Measurements from ENCODE around the gene SNX21. TPM values are rescaled to one million over a fixed set of nuclear protein-coding genes. Genes with fewer than 3 reads are reported as not detected.
A peak's percentile ranks its signal among the peaks of the same experiment; 100 is the strongest.
"Not testable (repeated sequence)": the region's sequence is repeated elsewhere in the genome, so short reads cannot be mapped to it uniquely, and the experiment has no call there.

Gene SNX21
- total RNA-seq, 1 donor from 2014 or later = 67.3 TPM

- peak; percentile 71 for DNase-seq
Observed at GRCh38 chr20:45823949-45824835, 9.4 kb upstream of the SNX21 start.

DNA sequence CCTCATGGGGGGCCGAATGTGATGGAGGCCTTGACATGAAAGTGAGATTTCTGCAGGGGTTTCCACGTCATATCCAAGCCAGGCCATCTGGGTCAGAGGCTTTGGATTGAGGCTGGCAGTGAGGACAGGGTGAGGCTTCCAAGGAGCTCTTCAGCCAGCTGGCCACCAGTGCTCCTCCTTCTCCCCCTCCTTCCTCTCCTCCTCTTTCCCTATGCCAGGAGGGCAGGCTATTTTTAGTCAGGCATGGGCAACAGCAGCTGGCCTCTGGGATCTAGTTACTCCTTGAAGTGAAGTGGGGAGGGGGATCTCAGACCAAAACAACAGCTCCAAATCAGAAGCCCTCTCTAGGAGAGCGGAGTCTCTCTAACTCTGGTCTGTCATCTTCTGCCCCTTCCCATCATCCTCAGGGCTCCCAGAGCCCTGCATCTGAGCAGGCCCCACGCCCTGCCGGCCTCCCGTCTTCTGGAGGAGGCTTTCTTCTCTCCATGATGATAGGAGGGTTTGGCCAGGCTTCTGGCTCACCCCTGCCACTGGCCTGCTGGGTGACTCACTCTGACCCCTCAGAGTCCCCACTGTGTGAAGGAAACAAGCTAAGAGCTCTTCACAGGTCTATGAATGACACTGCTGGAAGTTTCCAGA is 7.1 kb upstream of the SNX21 start:
- peak; percentile 95 for DNase-seq

- peak; percentile 84 for DNase-seq
Observed at GRCh38 chr20:45827030-45827652, 6.5 kb upstream of the SNX21 start, which contains the start of gene TNNC2. TNNC2 (minus strand) TSS chr20:45827312; CDS start chr20:45827248, 64 bp downstream.

DNA sequence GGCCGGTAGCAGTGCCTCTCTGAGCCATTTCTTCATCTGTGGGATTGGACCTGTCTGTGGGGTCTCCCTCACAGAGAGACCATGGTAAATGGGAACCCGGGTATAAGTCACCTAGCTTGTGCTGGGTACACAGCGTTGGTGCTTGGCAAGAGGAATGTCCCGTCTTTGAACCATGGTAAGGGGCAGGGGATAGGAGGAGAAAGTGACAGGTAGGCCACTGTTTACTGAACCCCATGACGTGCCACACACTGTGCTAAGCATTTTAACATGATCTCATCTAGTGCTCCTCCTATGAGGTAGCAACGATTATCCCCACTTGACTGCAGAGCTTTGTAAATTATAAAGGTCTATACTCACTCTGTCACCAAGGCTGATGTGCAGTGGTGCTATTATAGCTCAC is 5.9 kb upstream of the SNX21 start:
- DNase-seq = no peak

- DNase-seq = peak; percentile 97
Observed at GRCh38 chr20:45828589-45828988, 5.0 kb upstream of the SNX21 start.

- not testable (repeated sequence) for DNase-seq
Observed at GRCh38 chr20:45829673-45830106, 3.9 kb upstream of the SNX21 start.

GRCh38 chr20:45832619-45833018 is 980 bp upstream of the SNX21 start:
- no peak for DNase-seq

- peak; percentile 88 for DNase-seq
Observed at GRCh38 chr20:45833883-45834796, 541 bp downstream of the SNX21 start.

- no peak for DNase-seq
Observed at GRCh38 chr20:45834797-45835161, 1.2 kb downstream of the SNX21 start.

DNA sequence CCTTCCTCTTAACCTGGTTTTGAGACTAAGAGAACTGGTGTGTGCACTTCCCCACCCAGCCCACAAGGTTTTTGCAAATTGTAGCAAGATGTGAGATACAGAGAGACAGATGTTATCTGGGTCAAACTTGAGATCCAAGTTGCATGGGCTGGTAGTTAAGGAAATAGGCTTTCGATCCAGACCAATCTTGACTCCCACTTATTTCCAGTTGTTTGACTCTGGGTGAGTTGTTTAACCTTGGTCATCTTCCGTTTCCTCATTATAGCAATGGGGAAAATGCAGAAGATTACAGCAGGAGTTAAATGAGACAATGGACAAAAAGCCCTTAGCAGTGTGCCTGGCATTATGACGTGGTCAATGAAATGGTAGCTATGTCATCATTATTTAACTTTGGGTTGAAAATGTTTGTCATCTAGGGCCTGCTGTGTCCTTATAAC is 1.7 kb downstream of the SNX21 start:
- no peak for DNase-seq

GRCh38 chr20:45835825-45836224 is 2.2 kb downstream of the SNX21 start:
- no peak for DNase-seq

GRCh38 chr20:45836841-45837240 is 3.2 kb downstream of the SNX21 start:
- DNase-seq = no peak

DNA sequence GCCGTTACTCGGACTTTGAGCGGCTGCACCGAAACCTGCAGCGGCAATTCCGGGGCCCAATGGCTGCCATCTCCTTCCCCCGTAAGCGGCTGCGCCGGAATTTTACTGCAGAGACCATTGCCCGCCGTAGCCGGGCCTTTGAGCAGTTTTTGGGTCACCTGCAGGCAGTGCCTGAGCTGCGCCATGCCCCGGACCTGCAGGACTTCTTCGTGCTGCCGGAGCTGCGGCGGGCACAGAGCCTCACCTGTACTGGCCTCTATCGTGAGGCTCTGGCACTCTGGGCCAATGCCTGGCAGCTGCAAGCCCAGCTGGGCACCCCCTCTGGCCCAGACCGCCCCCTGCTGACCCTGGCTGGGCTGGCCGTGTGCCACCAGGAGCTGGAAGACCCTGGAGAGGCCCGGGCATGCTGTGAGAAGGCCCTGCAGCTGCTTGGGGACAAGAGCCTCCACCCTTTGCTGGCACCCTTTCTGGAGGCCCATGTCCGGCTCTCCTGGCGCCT is 7.2 kb downstream of the SNX21 start:
- DNase-seq = peak; percentile 44

DNA sequence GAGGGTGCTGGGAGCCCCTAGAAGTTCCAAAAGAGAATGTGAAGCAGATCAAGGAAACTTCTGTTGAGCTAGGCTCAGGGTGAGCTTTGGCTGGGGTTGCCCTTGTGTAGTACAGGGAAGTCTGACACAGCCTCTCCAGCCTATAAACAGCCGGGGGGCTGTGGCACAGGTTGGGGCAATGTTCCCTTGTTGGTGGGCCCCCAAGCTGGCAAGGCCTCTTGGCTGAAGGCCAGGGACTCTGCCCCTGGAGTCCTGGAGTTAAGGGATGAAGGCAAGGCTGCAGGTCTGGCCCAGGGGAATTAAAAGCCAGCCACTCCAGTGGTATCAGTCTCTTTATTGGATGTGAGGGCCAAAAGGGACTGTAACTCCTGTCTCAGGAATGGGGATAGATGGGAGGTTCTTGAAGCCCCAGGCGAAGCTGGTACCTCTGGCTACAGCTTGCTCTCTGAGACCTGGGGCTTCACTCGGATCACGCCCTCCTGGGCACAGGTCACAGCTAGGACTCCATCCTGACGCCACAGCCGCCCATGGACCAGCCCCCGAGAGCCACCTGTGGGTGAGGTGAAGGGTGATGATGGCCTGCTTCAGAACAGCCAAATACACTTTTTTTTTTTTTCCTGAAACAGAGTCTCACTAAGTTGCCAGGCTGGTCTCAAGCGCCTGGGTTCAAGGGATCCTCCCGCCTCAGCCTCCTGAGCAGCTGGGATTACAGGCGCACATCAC is 8.0 kb downstream of the SNX21 start:
- no peak for DNase-seq

DNA sequence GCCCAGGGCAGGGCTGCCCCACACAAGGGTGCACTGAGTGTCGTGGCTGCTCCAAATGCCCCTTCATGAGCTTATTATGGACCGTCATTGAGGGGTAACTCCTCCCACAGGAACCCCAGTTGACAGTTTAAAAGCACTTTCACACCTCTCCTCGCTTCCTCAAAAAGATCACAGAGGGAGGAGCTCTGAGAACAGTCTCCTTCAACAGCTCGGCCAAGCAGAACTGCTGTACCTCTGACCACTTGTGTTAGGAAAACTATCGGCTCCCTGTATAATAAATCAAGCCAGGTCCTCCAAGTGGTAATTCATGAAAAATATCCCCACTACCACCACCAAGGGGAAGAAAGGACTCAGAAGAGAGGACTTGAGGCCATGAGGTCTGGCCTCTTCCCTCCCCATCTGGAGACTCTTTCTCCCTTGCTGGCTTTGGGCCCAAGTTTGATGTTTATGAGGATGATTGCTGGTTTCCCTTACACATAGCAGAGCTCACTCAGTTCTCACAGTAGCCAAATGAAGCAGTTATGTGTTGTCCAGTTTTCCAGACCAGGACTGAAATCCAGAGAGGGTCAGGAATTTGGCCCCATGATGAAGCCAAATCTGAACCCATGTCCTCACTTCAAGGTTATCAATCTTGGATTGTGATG is 8.7 kb downstream of the SNX21 start:
- DNase-seq = no peak

DNA sequence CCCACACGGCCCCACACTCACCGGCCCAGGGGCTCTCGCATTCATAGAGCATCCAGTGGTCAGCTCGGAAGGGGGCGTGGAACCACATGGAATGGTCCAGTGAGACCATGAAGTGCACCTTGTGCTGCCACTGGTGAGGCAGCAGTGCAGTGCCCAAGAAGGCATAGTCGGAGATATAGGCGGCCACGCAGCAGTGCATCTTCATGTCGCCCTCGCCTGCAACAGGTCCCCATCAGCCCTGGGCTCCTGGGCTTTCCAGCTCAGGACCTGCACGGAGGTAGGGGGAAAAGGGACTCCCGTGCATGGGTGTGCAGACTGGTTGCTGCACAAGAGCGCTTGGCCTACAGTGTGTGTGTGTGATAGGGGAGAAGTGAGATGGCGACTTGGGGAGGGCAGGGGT is 9.9 kb downstream of the SNX21 start:
- DNase-seq = no peak

DNA sequence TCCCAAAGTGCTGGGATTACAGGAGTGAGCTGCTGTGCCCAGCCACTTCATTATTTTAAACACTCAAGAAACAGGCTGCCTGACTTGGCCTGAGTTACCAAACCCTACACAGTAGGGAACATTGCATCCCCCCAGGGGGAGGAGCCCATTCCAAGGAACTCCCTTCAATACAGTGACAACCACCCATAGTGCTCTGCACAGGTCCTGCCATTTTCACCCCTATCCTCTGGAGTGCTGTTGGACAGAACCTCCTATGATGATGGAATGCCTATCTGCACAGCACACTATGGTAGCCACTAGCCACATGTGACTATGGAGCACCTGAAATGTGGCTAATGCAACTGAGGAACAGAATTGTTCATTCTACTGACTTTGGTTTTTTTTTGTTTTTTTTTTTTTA is 11.9 kb downstream of the SNX21 start:
- no peak for DNase-seq

DNA sequence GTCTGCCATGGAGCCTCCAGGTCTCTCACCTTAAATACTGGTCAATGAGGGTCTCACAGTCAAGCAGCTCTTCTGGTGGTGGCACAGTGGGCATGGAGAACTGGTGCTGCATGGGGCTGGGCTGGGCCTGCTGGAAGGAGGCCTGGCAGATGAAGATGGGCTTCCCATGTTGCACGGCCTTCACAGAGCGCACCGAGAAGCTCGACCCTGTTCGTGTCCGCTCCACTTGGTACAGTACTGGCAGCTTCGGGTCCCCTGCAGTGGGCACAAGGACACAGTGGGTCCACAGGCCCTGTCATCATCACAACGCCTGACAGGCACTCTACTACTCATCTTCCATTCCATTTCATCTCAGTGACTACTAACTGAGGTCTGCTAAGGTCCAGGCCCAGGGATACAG is 14.8 kb downstream of the SNX21 start:
- no peak for DNase-seq

- DNase-seq = no peak
Observed at GRCh38 chr20:45848969-45849582, 15.5 kb downstream of the SNX21 start.

- no peak for DNase-seq
Observed at GRCh38 chr20:45850238-45850637, 16.6 kb downstream of the SNX21 start.

Data from tongue (tissue), 2 donors.